NCI-H748 (cell line): ENCODE measurements around the gene CAMSAP3.
A peak's percentile ranks its signal among the peaks of the same experiment; 100 is the strongest.

Source experiments
- DNase-seq: peaks from one replicate; lab custom pipeline; 2025; ENCODE audit not compliant: unreplicated experiment; lab: John Stamatoyannopoulos, UW

CAMSAP3 gene

DNA sequence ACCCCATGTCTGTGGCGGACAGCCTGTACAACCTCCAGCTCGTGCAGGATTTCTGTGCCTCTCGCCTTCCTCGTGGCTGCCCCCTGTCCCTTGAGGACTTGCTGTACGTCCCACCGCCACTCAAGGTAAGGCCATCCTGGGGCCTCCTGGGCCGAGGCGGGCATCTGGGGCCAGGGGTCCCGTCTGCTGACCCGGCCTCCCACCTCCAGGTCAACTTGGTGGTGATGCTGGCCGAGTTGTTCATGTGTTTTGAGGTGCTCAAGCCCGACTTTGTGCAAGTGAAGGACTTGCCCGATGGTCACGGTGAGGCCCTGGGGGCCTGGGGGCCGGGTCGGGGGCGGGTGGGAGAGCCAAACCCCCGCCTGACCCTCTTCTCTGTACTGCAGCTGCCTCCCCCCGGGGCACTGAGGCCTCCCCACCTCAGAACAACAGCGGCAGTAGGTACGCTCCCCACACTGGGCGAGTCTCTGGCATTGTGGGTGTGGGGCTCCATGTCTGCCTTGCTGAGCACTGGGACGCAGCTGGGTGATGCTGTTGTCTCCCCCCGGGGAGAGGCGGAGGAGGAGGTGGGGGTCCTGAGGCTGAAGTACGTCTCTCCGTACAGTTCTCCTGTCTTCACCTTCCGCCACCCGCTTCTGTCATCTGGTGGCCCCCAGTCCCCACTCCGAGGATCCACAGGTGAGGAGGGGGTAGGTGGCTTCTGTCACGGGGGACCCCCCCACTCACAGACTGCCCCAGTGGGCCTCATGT is 15.0 kb downstream of the CAMSAP3 start:
- no peak for DNase-seq

GRCh38 chr19:7611541-7612279 is 16.0 kb downstream of the CAMSAP3 start:
- no peak for DNase-seq

DNA sequence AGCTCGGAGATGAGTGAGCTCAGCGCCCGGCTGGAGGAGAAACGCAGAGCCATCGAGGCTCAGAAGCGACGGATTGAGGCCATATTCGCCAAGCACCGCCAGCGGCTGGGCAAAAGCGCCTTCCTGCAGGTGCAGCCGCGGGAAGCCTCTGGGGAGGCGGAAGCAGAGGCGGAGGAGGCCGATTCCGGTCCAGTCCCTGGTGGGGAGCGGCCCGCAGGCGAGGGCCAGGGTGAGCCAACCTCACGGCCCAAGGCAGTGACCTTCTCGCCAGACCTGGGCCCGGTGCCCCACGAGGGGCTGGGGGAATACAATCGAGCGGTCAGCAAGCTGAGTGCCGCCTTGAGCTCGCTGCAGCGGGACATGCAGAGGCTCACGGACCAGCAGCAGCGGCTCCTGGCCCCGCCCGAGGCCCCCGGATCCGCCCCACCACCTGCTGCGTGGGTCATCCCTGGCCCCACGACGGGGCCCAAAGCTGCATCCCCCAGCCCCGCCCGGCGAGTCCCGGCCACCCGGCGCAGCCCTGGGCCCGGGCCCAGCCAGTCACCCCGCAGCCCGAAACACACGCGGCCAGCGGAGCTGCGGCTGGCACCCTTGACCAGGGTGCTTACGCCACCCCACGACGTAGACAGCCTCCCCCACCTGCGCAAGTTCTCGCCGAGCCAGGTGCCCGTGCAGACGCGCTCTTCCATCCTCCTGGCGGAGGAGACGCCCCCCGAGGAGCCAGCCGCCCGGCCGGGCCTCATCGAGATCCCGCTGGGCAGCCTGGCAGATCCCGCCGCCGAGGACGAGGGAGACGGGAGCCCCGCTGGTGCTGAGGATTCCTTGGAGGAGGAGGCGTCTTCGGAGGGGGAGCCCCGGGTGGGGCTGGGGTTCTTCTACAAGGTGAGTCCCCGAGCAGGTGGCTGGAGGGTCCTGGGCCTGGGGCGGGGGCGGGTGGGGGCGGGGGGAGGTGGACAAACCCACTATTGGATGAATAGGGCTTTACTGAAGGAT is 16.9 kb downstream of the CAMSAP3 start:
- no peak for DNase-seq

GRCh38 chr19:7614859-7615741 is 19.4 kb downstream of the CAMSAP3 start:
- no peak for DNase-seq

- DNase-seq: no peak
Observed at GRCh38 chr19:7617172-7617571, 21.5 kb downstream of the CAMSAP3 start.

- DNase-seq: no peak
Observed at GRCh38 chr19:7617735-7618134, 22.1 kb downstream of the CAMSAP3 start.

GRCh38 chr19:7618348-7618747 is 22.7 kb downstream of the CAMSAP3 start:
- DNase-seq: no peak

DNA sequence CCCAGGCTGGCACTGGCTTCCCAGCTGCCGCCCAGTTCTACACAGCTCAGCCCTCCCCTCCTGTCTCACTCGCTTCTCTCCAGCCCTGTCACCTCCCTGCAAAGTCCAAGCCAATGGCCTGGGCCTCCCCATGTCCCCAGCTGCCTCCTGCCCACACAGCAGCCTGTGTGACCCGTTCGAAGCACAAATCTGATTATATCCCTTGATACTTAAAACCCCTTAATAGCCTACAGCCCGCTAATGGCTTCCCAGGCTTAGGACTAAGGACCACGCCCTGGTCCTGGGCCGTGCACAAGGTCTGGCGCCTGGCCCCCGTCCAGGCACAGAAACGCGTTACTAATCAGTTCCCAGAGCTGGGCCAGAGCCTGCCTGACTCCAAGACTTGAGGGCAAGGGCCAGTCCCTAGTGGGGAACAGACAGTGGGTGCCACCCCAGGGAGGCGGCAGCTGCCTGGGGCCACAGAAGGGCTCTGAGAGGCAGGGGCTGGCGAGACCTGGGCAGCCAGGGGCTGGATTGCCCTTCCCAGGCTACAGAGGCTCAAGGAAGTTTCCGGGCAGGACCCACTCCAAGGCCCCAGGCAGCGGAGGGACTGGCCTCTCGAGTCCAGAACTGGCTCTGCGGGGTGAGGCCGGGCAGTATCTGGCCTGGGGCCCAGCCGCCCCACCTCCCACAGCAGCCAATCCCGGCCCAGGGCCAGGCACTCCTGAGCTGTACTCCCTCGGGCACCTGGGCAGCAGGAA is 23.3 kb downstream of the CAMSAP3 start:
- DNase-seq: peak; percentile 9

DNA sequence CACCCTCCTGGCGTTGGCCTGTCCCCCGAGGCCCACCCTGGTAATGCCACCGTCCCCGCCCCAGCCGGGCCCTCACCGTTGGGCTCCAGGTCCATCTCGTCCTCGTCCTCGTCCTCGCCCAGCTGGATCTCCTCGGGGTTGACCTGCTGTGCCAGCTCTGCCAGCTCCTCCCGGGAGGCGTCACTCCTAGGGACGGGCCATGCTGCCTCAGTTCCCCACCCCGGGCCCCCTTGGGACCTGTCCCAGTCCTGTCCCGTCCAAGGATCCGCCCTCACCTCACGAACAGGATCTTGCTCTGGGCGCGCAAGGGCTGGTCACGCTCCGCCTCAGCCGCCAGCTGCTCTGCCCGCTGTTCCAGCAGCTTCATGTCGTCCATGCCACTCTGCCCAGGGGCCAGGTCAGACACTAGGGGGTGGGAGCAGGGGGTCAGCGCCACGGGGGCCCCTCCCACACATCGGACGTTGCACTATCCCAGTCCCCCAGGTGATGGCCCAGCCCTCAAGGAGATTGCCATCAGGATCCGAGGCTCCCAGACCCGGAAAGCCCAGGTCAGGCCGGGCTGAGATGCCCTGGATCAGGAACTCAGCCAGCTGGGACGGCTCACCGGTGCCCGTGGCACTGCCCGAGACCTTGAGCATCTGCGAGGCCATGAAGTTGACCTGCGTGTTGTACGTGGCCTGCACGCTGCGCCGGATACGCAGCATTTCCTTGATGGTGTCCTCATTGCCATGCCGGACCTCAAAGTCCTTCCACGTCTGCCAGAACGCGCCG is 24.2 kb downstream of the CAMSAP3 start:
- DNase-seq: no peak

GRCh38 chr19:7620442-7621412 is 25.1 kb downstream of the CAMSAP3 start:
- DNase-seq: no peak

DNA sequence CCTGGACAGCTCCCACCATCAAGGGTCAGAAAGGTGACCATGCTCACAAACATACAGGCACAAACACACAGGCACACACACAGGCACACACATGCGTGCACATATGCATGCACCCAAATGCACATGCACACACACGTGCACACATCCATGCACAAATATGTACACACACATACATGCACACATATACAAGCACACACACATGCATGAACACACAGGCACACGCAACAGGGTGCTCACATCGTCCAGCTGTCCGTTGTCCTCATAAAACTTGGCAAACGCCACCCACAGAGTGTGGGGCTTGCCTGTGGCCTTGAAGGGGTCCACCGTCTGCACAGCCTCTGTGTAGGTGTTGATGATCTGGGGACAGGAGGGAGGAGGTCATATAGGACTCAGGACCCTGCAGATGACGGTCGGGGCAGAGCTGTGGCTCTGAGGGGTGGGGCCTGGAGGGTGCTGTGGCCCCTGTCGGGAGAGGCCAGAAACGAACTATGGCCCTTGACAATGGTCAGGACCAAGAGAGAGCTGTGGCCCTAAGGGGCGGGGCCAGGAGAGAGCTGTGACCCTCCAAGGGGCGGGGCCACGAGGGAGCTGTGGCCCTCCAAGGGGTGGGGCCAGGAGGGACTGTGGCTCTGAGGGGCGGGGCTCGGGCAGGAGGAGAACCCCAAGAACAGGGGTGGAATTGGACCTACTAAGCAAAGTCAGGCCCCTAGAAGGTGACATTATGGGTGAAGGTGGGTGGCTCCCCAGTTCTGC is 27.4 kb downstream of the CAMSAP3 start:
- DNase-seq: no peak

DNA sequence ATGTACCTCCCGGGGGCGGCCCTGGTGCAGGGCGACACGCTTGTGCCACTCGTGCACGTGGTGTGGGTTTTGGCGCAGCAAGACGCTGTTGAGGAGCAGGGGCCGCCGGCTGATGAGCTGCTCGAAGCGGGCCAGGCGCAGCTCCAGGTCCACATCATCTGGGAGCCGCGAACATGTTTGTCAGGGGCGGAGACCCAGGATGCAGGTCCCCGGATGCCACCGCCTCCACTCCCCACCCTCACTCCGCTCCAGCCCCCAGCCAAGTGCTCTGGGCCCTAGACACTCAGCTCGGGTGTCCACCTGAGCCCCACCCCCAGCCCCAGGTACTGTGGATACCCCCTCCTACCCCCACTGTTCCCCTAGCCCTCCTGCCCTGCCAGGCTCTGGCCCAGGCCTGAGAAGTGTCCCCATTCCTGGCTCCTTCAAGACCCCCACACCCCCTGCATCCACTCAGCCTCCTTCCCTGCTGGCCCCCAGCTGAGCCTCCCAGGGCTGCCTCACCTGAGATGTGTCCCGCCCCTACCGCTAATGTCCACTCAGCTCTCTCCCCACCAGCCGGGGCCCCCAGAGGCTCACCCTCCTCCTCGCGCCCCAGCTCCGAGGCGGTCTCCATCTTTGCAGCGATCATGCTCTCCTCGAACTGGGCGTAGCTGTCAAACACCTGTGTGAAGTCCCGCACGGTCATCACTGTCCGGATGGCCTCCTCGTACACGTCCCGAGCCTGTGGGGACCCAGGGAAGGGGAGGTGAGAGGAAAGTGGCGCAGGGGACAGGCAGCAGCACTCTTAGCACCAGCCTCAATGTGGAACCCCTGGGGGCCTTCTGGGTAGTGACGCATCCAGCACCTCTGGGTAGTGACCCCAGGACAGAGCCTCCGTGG is 28.3 kb downstream of the CAMSAP3 start:
- no peak for DNase-seq

DNA sequence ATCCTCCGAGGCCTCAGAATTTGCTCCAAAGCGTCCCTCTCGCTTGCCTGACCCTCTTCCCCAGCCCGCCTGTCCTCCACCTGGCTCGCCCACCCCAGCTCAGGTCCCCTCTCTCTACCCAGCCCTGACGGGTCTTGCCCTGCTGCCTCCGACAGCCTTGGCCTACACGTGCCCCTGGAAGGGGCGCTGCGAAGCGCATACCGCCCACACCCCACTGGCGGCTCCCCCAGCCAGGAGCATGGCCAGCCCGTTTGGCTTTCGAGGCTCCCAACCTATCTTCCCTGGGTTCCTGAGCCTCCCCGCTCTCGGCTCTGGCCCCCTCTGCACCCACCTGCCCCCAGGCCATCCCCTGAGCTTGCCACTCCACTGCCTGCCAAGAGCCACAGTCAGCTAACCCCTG is 29.1 kb downstream of the CAMSAP3 start:
- no peak for DNase-seq

DNA sequence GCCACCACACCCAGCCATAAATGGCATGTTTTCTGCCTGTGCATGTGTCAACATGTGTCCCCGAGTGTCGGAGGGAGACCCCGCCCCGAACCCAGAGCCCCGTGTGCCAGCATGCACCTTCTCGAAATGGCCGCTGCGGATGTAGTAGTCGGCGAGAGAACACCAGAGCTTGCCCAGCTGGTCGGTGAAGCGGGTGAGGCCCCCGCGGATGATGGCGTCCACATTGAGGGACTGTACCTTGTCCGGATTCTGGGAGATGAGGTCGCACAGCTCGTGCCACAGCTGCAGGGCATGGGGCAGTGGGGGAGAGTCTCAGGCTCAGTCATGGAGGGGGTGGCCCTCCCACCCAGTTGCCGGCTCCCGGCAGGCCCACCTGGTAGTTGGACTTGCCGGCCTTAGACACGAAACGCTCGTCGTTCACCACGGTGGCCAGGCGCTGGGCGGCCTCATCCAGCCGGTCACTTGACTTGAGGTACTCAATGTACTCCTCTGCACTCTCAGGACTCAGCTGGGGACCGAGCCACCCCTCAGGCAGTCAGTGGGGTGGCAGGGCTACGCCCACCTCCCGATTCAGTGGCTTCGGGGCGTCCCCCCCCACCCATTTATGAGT is 30.2 kb downstream of the CAMSAP3 start:
- no peak for DNase-seq

GRCh38 chr19:7627166-7627565 is 31.5 kb downstream of the CAMSAP3 start:
- no peak for DNase-seq
